ENCODE data around the gene SPATS2L.

DNA sequence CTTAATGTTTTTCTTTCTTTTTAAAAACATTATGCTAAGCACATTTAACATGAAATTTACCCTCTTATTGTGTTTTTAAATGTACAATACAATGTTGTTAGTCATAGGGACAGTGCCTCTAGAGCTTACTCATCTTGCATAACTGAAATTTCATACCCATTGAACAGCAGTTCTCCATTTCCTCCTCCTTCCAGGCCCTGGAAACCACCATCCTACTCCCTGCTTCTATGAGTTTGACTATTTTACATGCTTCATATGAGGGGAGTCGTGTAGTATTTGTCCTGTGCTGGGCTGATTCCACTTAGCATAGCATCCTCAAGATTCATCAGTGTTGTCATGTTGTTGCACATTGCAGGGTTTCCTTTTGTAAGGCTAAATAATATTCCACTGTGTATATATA lies 92.6 kb downstream of the SPATS2L start:
- TF ChIP-seq POLR2AphosphoS5 (IDR thresholded peaks at IDR 0.05; ENCODE audit: low read depth, low read length) (no peak), POLR2A (IDR thresholded peaks at IDR 0.05; ENCODE audit: low read depth, low read length) (no peak), TAF1 (IDR thresholded peaks at IDR 0.05; ENCODE audit: low read depth, low read length) (no peak), POU2F2 (IDR thresholded peaks at IDR 0.05; ENCODE audit: low read depth, low read length) (no peak), PAX5 (IDR thresholded peaks at IDR 0.05; ENCODE audit: insufficient read depth, low read length, severe bottlenecking) (no peak), SPI1 (IDR thresholded peaks at IDR 0.05; ENCODE audit: low read depth, low read length) (peak; percentile 32; the same call in 1 of the 2 replicates)

Measured in GM12891 (cell line).